WERI-Rb-1 (cell line): ENCODE results near the gene TMPRSS13.

ENCODE experiments used
- DNase-seq: peaks from one replicate; pipeline ENCODE4 v3.0.0-alpha.2; 2020
- H3K27ac ChIP-seq: fragments of 250-450 bp; sonication (Bioruptor Pico); 2 replicates; pipeline ENCODE4 v1.5.1; 2020; ENCODE audit warnings: mild to moderate bottlenecking, moderate library complexity
- H3K27me3 ChIP-seq: fragments of 250-450 bp; sonication (Bioruptor Pico); 2 replicates; pipeline ENCODE4 v1.5.1; 2021; ENCODE audit warnings: mild to moderate bottlenecking, low read depth, moderate library complexity; ENCODE audit not compliant: insufficient read depth, severe bottlenecking
- H3K36me3 ChIP-seq: fragments of 250-450 bp; sonication (Bioruptor Pico); 2 replicates; pipeline ENCODE4 v1.5.1; 2020; ENCODE audit warnings: mild to moderate bottlenecking, moderate library complexity
- H3K4me3 ChIP-seq: 2 replicates; pipeline ENCODE4 v1.5.1; 2011; ENCODE audit warnings: low read depth, mild to moderate bottlenecking, control low read depth, low read length
- H3K9me3 ChIP-seq: fragments of 250-450 bp; sonication (Bioruptor Pico); 2 replicates; pipeline ENCODE4 v1.5.1; 2021; ENCODE audit warnings: mild to moderate bottlenecking, moderate library complexity; ENCODE audit not compliant: severe bottlenecking
- TF ChIP-seq, protein P1 (sequence below): IDR thresholded peaks from 2 replicates; pipeline ENCODE4 v1.5.1; 2011; ENCODE audit warnings: low read depth, mild to moderate bottlenecking, control low read depth, inconsistent platforms, low read length

Gene TMPRSS13

DNA sequence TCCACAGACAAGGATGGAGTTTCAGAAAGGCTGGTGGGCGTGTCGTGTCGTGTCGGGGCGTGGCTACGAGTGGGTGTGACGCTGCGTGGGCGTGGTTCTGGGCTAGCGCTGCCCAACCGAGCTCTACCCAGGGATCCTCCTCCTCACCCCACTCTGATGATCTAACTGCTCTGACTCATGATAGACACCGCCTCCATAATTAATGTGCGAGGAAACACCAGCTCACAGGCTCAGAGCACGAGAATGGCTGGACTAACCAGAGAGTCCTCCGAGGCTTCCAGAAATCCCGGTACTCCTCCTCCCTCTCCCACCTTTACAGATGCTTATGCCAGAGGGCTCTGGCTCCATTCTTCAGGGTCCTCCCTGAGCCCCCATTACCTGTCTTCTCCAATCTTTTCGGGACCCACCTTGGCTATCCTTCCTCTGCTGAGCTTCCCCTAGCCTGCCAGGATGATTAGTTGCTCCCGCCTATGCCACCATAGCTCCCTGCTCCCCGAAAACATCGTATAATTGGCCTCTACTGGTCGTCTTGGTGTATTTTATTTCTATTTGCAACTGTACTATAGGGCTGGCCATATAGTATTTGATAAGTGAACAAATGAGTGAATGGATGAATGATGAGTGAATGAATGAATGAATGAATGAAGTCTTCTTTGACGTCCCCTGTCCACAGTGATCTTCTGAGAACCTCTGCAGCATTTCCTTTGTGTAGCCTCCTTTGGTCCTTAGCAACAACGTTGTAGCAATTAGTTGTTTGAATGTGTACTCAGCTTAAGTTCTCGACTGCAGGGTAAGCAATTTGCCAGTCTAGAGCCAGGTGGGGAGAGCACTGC lies 21.7 kb downstream of the TMPRSS13 start:
- DNase-seq = peak; percentile 59
- TF ChIP-seq, protein P1, sequence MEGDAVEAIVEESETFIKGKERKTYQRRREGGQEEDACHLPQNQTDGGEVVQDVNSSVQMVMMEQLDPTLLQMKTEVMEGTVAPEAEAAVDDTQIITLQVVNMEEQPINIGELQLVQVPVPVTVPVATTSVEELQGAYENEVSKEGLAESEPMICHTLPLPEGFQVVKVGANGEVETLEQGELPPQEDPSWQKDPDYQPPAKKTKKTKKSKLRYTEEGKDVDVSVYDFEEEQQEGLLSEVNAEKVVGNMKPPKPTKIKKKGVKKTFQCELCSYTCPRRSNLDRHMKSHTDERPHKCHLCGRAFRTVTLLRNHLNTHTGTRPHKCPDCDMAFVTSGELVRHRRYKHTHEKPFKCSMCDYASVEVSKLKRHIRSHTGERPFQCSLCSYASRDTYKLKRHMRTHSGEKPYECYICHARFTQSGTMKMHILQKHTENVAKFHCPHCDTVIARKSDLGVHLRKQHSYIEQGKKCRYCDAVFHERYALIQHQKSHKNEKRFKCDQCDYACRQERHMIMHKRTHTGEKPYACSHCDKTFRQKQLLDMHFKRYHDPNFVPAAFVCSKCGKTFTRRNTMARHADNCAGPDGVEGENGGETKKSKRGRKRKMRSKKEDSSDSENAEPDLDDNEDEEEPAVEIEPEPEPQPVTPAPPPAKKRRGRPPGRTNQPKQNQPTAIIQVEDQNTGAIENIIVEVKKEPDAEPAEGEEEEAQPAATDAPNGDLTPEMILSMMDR = no peak
- H3K27ac ChIP-seq = no peak overlapping the region
- H3K36me3 ChIP-seq = no peaks in the 10 kb centered on the region
- no peaks in the 10 kb centered on the region for H3K27me3 ChIP-seq
- no peak overlapping the region for H3K4me3 ChIP-seq
- no peaks in the 10 kb centered on the region for H3K9me3 ChIP-seq

DNA sequence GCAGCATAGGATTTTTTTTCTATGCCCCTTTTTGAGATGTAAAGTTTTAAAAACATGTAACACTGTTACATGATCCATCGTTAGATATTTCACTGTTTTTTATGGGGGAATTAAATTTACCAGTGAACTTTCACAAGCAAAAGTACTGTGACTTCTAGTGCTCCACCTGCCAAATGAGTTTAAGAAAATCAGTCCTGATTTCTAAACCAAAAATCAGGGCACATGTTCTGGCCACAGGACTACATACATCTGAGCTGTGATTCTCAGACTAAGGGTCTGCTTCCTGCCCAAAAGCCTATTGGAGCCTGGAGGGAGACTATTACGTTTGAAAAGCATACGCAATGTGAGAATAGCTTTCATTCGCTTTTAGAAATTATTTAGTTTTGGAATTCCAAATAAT lies 22.5 kb downstream of the TMPRSS13 start:
- no peak overlapping the region for H3K4me3 ChIP-seq
- H3K9me3 ChIP-seq = no peaks in the 10 kb centered on the region
- no peak for DNase-seq
- H3K27me3 ChIP-seq = no peaks in the 10 kb centered on the region
- no peak overlapping the region for H3K27ac ChIP-seq
- H3K36me3 ChIP-seq = no peaks in the 10 kb centered on the region
- TF ChIP-seq, protein P1 = no peak

DNA sequence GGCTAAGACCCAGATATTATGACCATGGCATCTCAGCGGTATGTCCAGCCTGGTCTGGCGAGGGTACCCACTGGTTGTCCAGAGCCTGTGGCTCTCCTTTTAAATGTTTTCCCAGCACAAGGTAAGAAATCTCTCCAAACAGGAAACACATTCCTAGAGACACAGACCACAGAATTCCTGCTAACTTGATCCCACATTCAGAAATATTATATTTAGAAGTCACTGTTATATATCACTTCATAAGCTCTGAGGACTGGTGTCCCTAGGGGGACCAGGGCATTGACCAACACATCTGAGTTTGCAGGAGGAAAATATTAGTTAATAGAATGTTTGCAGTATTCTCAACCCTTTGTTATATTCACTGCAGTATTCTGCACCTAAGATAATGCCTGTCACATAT lies 23.1 kb downstream of the TMPRSS13 start:
- no peak overlapping the region for H3K27ac ChIP-seq
- TF ChIP-seq, protein P1 = no peak
- no peak for DNase-seq

DNA sequence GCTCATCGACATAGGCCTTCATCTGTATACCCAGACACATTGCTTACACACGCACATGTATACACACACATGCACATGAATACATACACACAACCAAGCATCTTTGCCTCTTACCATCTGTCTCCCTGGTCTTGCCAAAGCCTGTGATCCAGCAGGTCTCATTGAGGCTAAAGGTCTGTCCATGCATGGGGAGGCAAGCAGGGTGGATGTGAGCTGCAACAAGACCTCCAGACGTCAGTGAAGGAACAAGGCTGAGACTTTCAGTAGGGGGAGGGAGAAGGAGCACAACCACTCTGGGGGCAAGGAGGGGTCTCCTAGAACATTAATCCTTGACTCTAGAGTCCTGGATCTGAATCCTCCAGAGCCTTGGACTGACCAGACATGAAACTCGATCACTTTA lies 23.7 kb downstream of the TMPRSS13 start:
- no peak overlapping the region for H3K4me3 ChIP-seq
- no peaks in the 10 kb centered on the region for H3K9me3 ChIP-seq
- no peak for DNase-seq
- TF ChIP-seq, protein P1 = no peak
- no peaks in the 10 kb centered on the region for H3K27me3 ChIP-seq
- no peaks in the 10 kb centered on the region for H3K36me3 ChIP-seq
- no peak overlapping the region for H3K27ac ChIP-seq

More for the DNA sequence above, 23.1 kb downstream of the TMPRSS13 start:
- no peaks in the 10 kb centered on the region for H3K27me3 ChIP-seq
- no peaks in the 10 kb centered on the region for H3K36me3 ChIP-seq
- H3K9me3 ChIP-seq = no peaks in the 10 kb centered on the region
- H3K4me3 ChIP-seq = no peak overlapping the region

DNA sequence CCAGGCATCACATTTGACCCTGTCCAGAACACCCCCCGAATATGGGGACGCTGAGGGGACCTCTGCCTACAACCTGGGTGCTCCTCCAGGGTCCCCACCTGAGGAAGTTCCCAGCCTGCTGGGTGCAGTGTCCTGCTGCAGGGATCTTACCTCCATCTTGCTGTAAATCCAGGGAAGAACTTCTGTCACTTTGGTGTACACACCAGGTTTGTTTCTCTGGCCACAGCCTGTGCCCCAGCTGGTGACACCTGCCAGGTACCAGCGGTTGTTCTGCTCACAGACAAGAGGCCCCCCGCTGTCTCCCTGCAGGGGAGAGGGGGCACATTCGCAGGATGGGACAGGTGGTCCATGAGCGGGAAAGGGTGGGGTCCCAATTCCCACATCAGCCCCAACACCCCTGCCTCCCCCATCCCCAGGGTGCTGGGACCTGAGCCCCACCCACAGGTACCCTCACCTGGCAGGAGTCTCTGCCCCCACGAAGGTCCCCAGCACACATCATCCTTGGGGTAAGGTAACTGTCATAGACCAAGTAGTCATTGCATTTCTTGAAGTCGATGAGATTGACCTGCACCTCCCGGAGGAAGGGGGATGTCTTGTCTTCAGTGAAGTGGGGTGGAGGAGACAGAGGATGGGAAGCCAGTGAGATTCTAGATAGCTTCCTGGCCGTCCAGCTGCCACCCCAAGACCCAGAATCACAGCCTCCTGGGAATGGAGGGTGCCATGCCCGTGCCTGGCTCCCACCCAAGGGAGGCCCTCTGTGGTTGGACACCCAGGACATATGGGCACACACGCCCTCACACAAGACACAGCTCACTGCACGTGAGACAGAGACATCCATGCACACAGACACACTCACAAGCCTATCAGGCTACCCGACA lies 25.5 kb downstream of the TMPRSS13 start:
- Histone ChIP-seq H3K27ac (no peak overlapping the region), H3K4me3 (no peak overlapping the region), H3K27me3 (no peaks in the 10 kb centered on the region), H3K9me3 (no peaks in the 10 kb centered on the region), H3K36me3 (no peaks in the 10 kb centered on the region)
- TF ChIP-seq, protein P1 = no peak
- no peak for DNase-seq
